KMS-11 (cell line): ENCODE results near the gene TOMM22.

ENCODE experiments used
- H2AFZ ChIP-seq: fragments of 200-600 bp; sonication (generic); 2 replicates; pipeline ENCODE4 v1.6.1; 2016; ENCODE audit warnings: antibody characterized with exemption, mixed run types, low read depth
- H3K27ac ChIP-seq: fragments of 200-600 bp; sonication (generic); 2 replicates; pipeline ENCODE4 v1.6.1; 2016; ENCODE audit warnings: mild to moderate bottlenecking, mixed run types
- H3K27me3 ChIP-seq: fragments of 200-600 bp; sonication (generic); 2 replicates; pipeline ENCODE4 v1.6.1; 2017; ENCODE audit warnings: mild to moderate bottlenecking, low read depth, mixed run types, moderate library complexity; ENCODE audit not compliant: insufficient read depth
- H3K36me3 ChIP-seq: fragments of 200-600 bp; sonication (generic); 2 replicates; pipeline ENCODE4 v1.6.1; 2017; ENCODE audit warnings: mild to moderate bottlenecking, mixed run types; ENCODE audit not compliant: insufficient read depth
- H3K4me1 ChIP-seq: fragments of 200-600 bp; sonication (generic); 2 replicates; pipeline ENCODE4 v1.6.1; 2016; ENCODE audit warnings: mild to moderate bottlenecking, low read depth, mixed run types; ENCODE audit not compliant: poor library complexity, severe bottlenecking
- H3K4me2 ChIP-seq: fragments of 200-600 bp; sonication (generic); 2 replicates; pipeline ENCODE4 v1.7.0; 2016; ENCODE audit warnings: mild to moderate bottlenecking, mixed run types
- H3K4me3 ChIP-seq: fragments of 200-600 bp; sonication (generic); IDR thresholded peaks from 2 replicates; pipeline ENCODE4 v1.6.1; 2017; ENCODE audit warnings: low read depth, low read length, mixed read lengths; ENCODE audit not compliant: insufficient read depth
- H3K79me2 ChIP-seq: fragments of 200-600 bp; sonication (generic); 2 replicates; pipeline ENCODE4 v1.6.1; 2016; ENCODE audit warnings: low read depth, mixed run types; ENCODE audit not compliant: insufficient read depth
- H3K9ac ChIP-seq: fragments of 200-600 bp; sonication (generic); 2 replicates; pipeline ENCODE4 v1.6.1; 2016; ENCODE audit warnings: mild to moderate bottlenecking, mixed run types
- H4K20me1 ChIP-seq: fragments of 200-600 bp; sonication (generic); 2 replicates; pipeline ENCODE4 v1.6.1; 2016; ENCODE audit warnings: mild to moderate bottlenecking, mixed run types; ENCODE audit not compliant: insufficient read depth
- TF ChIP-seq, protein P1 (sequence below): fragments of 200-600 bp; sonication (generic); conservative IDR thresholded peaks from 2 replicates; pipeline ENCODE4 v1.6.1; 2017; ENCODE audit warnings: low read depth, mild to moderate bottlenecking, antibody characterized with exemption, low read length, moderate library complexity, mixed read lengths

Gene TOMM22

GRCh38 chr22:38709306-38709705, 27.5 kb downstream of the TOMM22 start:
- no peak overlapping the region for H3K4me2 ChIP-seq
- H4K20me1 ChIP-seq = peaks cover 8% of the 10 kb centered on the region
- no peak overlapping the region for H3K9ac ChIP-seq

GRCh38 chr22:38710351-38710750, 28.6 kb downstream of the TOMM22 start:
- TF ChIP-seq, protein P1, sequence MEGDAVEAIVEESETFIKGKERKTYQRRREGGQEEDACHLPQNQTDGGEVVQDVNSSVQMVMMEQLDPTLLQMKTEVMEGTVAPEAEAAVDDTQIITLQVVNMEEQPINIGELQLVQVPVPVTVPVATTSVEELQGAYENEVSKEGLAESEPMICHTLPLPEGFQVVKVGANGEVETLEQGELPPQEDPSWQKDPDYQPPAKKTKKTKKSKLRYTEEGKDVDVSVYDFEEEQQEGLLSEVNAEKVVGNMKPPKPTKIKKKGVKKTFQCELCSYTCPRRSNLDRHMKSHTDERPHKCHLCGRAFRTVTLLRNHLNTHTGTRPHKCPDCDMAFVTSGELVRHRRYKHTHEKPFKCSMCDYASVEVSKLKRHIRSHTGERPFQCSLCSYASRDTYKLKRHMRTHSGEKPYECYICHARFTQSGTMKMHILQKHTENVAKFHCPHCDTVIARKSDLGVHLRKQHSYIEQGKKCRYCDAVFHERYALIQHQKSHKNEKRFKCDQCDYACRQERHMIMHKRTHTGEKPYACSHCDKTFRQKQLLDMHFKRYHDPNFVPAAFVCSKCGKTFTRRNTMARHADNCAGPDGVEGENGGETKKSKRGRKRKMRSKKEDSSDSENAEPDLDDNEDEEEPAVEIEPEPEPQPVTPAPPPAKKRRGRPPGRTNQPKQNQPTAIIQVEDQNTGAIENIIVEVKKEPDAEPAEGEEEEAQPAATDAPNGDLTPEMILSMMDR = no peak
- 0 out of 2 replicates have a peak, but pooled peaks cover 3% of the 10 kb centered on the region for H3K36me3 ChIP-seq
- no peak overlapping the region for H3K4me3 ChIP-seq
- H3K27ac ChIP-seq = no peak overlapping the region
- peaks cover 23% of the 10 kb centered on the region for H3K4me1 ChIP-seq
- no peak overlapping the region for H3K4me2 ChIP-seq
- no peak overlapping the region for H3K9ac ChIP-seq
- peaks cover 89% of the 10 kb centered on the region for H3K79me2 ChIP-seq
- no peak overlapping the region for H2AFZ ChIP-seq
- peaks cover 8% of the 10 kb centered on the region for H4K20me1 ChIP-seq
- no peaks in the 10 kb centered on the region for H3K27me3 ChIP-seq

More at GRCh38 chr22:38709306-38709705, 27.5 kb downstream of the TOMM22 start:
- H3K27me3 ChIP-seq = no peaks in the 10 kb centered on the region
- H3K36me3 ChIP-seq = 0 out of 2 replicates have a peak, but pooled peaks cover 3% of the 10 kb centered on the region
- peaks cover 79% of the 10 kb centered on the region for H3K79me2 ChIP-seq
- no peak overlapping the region for H3K4me3 ChIP-seq
- peaks cover 29% of the 10 kb centered on the region for H3K4me1 ChIP-seq
- H2AFZ ChIP-seq = no peak overlapping the region
- no peak overlapping the region for H3K27ac ChIP-seq
- TF ChIP-seq, protein P1 = no peak

DNA sequence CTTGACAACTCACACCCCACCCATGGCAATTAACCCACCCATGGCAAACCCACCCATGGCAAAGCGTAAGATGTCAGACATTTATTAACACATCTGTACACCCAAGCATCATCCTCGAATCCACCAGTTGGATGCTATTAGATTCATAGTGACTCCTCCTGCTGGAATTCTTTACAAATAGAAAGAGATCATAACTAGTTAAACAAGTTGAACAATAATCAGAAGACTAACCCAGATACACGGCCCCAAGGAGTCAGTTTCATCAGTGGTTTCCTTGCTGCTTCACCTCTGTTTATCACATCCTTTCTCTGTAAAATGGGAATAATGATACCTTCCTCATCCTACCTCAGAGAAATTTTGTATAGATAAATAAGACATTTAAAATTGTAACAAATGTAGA, 29.1 kb downstream of the TOMM22 start:
- Histone ChIP-seq H3K27ac (no peak overlapping the region), H3K9ac (no peak overlapping the region), H3K27me3 (no peaks in the 10 kb centered on the region), H3K36me3 (0 out of 2 replicates have a peak, but pooled peaks cover 3% of the 10 kb centered on the region), H4K20me1 (peaks cover 8% of the 10 kb centered on the region), H3K4me2 (no peak overlapping the region), H3K4me3 (no peak overlapping the region), H3K79me2 (peaks cover 90% of the 10 kb centered on the region), H3K4me1 (peaks cover 23% of the 10 kb centered on the region), H2AFZ (no peak overlapping the region)
- TF ChIP-seq, protein P1 = no peak

DNA sequence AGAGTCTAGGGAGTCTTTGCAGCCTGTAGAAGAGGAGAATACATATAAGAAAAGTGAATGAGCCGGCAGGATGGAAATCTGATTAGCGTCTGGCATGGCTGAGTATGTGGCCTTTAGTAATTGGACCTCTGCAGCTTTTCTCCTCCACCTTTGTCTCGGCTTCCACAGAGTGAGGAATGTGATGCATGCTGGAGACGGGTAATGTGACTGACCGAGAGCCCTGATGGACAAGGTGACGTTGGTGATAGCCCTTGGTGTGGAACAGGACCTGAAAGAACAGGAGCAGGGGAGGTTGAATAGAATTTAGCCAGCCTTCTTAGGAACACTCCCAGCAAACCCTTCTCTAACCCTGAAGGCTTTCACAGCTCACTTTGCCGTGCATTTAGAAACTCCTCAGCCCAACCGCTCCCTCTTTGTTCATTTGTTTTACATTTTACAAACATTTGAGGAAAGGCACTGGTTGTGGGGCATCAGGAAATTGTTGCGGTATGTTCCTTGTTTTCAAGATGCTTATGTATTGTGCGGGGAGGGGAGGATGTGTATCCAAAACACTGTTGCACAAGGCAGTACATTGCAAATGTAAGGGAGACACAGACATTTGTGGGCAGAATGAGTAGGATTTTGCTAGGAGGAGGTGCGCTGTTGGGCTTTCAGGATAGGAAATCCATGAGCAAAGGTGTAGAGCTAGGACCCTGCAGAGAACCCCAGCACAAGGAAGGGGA, 30.9 kb downstream of the TOMM22 start:
- Histone ChIP-seq H3K79me2 (peaks cover 75% of the 10 kb centered on the region), H3K27me3 (no peaks in the 10 kb centered on the region), H3K36me3 (0 out of 2 replicates have a peak, but pooled peaks cover 3% of the 10 kb centered on the region), H3K4me2 (no peak overlapping the region), H3K27ac (no peak overlapping the region), H4K20me1 (peaks cover 8% of the 10 kb centered on the region; the same call in 1 of the 2 replicates), H3K9ac (no peak overlapping the region), H3K4me1 (peaks cover 15% of the 10 kb centered on the region), H3K4me3 (no peak overlapping the region), H2AFZ (no peak overlapping the region)
- TF ChIP-seq, protein P1 = no peak
